ENCODE data around the gene PEX26. TPM values are rescaled to one million over a fixed set of nuclear protein-coding genes. Genes with fewer than 3 reads are reported as not detected.

Gene PEX26
- total and polyA plus RNA-seq, 2 of the 13 experiments (the other 11 are each of a cell fraction or from before 2014, with no cell fraction given) = 10.6 to 25.1 TPM

GRCh38 chr22:18060646-18061620, 16.9 kb upstream of the PEX26 start (continued):
- TF ChIP-seq CEBPZ (IDR thresholded peaks at IDR 0.05; ENCODE audit: low read length) (no peak), ZNF251 (CRISPR knock-in tag; IDR thresholded peaks at IDR 0.05) (no peak), TOE1 (CRISPR knock-in tag; IDR thresholded peaks at IDR 0.05) (no peak), ETV5 (CRISPR knock-in tag; IDR thresholded peaks at IDR 0.05; ENCODE audit: borderline replicate concordance) (no peak), ZNF770 (CRISPR knock-in tag; IDR thresholded peaks at IDR 0.05) (0 out of 2 replicates have a peak, but pooled peaks have one; percentile 13), ZFAT (CRISPR knock-in tag; conservative IDR thresholded peaks at IDR 0.05) (no peak), MEF2D (CRISPR knock-in tag; IDR thresholded peaks at IDR 0.05) (0 out of 2 replicates have a peak, but pooled peaks have one; percentile 52), SAP130 (CRISPR knock-in tag; IDR thresholded peaks at IDR 0.05; ENCODE audit: low read depth) (peak; percentile 67), RFX5 (IDR thresholded peaks at IDR 0.05; ENCODE audit: low read depth, low read length) (peak; percentile 45; the same call in 1 of the 2 replicates), ZFYVE20 (CRISPR knock-in tag; IDR thresholded peaks at IDR 0.05; ENCODE audit: borderline replicate concordance, low read depth) (no peak), ZNF282 (IDR thresholded peaks at IDR 0.05; ENCODE audit: partially characterized antibody) (no peak), TBX2 (CRISPR knock-in tag; IDR thresholded peaks at IDR 0.05; ENCODE audit: borderline replicate concordance) (peak; percentile 61), ZNF33A (CRISPR knock-in tag; IDR thresholded peaks at IDR 0.05; ENCODE audit: borderline replicate concordance) (no peak), ZNF841 (CRISPR knock-in tag; IDR thresholded peaks at IDR 0.05; ENCODE audit: borderline replicate concordance) (no peak), RXRA (CRISPR knock-in tag; IDR thresholded peaks at IDR 0.05) (peak; percentile 29; the same call in 1 of the 2 replicates), NFE2L2 (IDR thresholded peaks at IDR 0.05; ENCODE audit: low read length) (0 out of 2 replicates have a peak, but pooled peaks have one; percentile 19)
- TF ChIP-seq, protein P1, sequence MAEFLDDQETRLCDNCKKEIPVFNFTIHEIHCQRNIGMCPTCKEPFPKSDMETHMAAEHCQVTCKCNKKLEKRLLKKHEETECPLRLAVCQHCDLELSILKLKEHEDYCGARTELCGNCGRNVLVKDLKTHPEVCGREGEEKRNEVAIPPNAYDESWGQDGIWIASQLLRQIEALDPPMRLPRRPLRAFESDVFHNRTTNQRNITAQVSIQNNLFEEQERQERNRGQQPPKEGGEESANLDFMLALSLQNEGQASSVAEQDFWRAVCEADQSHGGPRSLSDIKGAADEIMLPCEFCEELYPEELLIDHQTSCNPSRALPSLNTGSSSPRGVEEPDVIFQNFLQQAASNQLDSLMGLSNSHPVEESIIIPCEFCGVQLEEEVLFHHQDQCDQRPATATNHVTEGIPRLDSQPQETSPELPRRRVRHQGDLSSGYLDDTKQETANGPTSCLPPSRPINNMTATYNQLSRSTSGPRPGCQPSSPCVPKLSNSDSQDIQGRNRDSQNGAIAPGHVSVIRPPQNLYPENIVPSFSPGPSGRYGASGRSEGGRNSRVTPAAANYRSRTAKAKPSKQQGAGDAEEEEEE (CRISPR knock-in tag; IDR thresholded peaks at IDR 0.05; ENCODE audit: borderline replicate concordance) = no peak
- TF ChIP-seq, protein P2, sequence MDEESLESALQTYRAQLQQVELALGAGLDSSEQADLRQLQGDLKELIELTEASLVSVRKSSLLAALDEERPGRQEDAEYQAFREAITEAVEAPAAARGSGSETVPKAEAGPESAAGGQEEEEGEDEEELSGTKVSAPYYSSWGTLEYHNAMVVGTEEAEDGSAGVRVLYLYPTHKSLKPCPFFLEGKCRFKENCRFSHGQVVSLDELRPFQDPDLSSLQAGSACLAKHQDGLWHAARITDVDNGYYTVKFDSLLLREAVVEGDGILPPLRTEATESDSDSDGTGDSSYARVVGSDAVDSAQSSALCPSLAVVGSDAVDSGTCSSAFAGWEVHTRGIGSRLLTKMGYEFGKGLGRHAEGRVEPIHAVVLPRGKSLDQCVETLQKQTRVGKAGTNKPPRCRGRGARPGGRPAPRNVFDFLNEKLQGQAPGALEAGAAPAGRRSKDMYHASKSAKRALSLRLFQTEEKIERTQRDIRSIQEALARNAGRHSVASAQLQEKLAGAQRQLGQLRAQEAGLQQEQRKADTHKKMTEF (CRISPR knock-in tag; IDR thresholded peaks at IDR 0.05) = peak; percentile 60
- TF ChIP-seq, protein P3, sequence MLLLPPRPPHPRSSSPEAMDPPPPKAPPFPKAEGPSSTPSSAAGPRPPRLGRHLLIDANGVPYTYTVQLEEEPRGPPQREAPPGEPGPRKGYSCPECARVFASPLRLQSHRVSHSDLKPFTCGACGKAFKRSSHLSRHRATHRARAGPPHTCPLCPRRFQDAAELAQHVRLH (CRISPR knock-in tag; IDR thresholded peaks at IDR 0.05; ENCODE audit: borderline replicate concordance, low read depth) = 0 out of 2 replicates have a peak, but pooled peaks have one; percentile 23
